Epidermal melanocyte (primary cell): Measurements from ENCODE around the gene AQP7.
"Not testable (repeated sequence)": the region's sequence is repeated elsewhere in the genome, so short reads cannot be mapped to it uniquely, and the experiment has no call there.

Experiments
- DNase-seq: peaks from one replicate; pipeline ENCODE4 v3.0.0; 2011; ENCODE audit warnings: low spot score; ENCODE audit not compliant: insufficient read length

AQP7 gene

GRCh38 chr9:33399047-33399446 is 3.3 kb downstream of the AQP7 start:
- not testable (repeated sequence) for DNase-seq

- not testable (repeated sequence) for DNase-seq
These were observed 4.6 kb downstream of the AQP7 start for GRCh38 chr9:33397801-33398200.

DNA sequence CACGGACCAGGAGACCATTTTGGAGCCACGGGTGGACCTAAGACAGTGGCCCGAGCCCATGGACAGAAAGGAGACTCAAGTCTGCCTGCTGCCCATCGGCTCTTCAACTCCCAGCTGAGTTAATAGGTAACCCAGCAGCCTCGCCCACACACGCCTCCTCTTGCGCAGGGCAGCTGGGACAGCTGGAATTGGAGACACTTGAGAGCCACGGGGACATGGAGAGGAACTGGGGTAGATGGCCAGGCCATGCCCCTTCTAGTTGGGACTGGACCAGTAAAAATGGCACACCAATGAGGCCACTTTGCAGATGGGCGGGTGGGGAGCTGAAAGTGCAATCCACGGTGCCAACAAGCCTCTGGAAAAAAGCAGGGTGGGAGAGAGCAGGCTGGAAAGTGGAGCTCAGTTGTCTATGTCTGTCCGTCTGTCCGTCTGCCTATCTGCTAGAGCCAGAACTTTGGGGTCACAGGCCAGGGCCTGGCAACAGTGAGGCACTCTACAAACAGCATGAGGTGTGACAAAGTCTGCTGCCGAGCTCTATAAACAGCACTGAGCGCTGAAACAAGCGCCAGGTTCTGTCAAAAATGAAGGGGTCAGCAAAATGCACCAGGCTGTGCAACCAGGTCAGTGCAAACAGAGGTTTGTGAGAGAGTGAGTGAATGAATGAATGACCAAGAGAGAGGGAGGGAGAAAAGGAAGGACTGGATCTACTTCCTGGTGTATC is 7.0 kb downstream of the AQP7 start:
- DNase-seq: not testable (repeated sequence)

DNA sequence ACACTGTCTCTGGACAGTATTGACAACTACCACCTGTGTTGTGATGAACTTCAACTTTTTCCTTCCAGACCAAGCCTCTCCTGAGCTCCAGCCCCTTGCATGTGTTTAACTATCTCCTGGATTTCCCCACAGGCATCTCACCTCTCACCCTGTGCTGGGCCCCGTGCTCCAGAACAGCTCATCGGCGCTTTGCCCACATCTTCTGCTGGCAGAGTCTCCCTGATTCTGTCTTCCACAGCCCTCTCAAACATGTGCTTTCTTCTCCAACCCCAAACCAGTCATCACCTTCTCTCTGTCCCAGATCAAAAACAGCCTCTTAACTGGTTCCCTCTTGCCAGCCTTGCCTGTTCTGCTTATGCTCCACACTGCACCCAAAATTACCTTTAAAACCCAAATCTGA is 8.4 kb downstream of the AQP7 start:
- DNase-seq: not testable (repeated sequence)

GRCh38 chr9:33393581-33393980 is 8.8 kb downstream of the AQP7 start:
- no peak for DNase-seq

DNA sequence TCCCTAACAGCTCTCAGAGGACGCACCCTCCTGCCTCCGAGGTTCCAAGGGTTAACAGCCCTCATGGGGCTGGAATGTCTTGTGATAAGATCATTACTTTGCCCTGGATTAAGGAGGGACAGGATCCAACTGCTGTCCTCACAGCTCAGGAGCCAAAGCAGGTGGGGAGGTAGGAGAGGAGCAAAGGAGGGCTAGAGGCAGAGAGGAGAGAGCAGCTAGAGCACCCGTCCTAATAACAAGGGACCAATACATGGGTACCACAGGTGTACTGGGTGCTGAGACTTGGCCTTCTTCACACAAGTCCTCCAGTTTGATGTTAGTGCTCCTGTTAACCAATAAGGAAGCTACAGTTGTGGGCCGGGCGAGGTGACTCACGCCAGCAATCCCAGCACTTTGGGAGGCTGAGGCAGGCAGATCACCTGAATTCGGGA is 9.8 kb downstream of the AQP7 start:
- not testable (repeated sequence) for DNase-seq

DNA sequence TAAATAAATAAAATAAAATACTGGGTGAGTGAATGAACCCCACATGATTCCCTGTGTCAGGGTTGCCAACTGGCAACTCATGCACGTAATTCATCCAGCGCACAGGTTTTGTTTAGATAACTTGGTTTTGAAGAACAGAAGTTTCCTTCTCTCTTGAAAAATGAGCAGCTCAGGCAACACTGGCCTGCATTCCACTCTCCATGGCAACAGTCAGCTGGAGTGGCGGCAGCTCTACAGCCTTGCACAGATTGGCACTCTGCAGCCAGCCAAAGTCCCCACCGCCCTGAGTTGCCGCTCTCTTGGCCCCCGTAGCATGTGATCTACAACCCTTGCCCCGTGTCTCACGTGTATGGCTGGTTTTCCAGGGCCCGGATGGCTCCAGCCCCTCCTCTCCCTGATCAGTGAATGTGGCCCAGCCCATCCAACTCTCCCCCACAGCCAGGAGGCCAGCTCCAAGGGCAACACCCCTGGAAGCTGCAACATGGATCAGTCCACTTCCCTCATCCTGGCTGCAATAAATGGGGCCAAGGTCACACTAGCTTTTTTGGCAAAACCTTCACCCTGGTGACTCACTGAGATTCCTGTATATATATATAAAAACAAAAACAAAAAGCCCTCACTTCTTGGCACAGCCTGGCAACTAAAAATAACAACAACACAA is 11.1 kb downstream of the AQP7 start:
- DNase-seq: peak; percentile 79

DNA sequence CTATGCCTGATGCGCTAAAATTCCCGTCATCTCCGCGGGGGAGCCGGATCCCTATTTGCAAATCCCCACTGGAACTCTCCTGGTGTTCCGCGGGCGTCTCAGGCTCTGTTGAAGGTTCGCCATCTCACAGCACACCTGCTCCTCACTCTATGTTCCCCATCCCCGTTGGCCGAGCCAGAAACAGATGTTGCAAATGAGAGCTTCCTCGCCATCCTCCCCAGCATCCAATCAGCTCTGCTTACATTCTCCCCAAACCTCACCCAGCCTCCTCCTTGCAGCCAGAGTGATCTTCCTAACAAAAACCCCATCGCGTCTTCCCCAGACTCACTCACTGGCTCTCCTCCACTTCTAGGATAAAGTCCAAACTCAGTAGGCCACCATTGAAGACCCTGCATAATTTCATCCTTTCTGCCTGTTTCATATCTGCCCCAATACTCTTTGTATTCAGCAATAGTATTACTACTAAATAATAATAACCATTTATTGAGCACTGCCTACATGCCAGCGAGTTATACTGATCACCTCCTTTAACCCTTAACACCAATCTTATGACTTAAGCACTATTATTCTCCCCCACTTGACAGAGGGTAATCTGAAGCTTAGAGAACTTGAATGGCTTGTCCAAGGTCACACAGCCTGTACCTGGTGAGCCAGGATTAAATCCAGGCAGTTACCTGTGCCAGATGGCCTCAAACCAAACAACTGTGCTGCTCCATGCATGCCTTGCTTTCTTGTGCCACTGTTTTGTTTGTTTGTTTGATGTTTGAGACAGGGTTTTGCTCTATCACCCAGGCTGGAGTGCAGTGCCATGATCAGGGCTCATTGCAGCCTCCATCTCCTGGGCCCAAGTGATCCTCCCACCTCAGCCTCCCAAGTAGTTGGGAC is 14.0 kb downstream of the AQP7 start:
- no peak for DNase-seq

DNA sequence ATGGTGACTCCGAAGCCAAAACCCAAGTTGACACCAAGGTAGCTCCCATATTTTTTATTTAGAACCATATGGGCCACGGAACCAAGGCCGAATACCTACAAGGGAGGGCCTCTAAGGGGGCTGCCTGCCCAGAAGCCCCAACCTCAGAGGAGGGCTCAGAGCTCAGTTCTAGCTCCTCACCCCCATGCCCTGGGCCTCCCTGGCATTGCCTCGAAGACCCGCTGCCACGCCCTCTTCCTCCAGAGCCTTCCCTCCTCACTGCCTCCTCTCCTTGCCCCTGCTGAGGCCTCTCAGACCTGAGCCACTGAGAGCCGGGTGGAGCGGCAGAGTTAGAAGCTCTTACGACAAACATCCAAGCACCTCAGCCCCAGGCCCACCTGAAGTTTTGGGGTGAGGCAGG is 15.4 kb downstream of the AQP7 start:
- not testable (repeated sequence) for DNase-seq

GRCh38 chr9:33386641-33386996 is 15.7 kb downstream of the AQP7 start:
- not testable (repeated sequence) for DNase-seq

DNA sequence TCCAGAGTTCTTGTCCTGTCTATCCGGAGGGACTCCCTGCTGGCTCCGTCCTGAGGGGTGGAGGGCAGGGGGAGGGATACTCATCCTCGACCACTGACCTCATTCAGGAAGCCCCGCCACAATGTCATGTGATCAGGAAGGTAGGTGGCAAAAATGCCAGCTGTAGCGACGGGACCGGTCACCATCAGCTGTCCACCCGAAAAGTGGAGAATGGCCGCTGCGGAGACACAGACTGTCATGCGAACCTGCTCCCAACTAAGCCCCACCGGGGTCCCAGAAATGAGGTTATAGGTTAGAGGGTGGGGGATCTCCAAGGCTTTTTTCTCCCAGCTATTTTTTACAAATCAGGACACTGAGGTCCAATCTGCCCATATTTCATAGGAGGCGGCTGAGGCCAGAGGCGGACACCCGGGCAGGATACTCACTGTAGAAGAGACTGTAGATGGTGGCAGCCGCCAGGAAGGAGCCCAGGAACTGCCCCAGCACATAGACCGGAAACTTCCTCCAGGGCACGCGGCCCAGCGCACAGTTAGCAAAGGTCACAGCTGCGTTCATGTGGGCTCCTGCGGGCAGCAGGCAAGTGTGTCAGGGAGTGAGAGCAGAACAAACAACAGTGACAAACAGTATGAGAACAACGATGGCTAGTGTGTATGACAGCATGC is 16.3 kb downstream of the AQP7 start:
- not testable (repeated sequence) for DNase-seq

DNA sequence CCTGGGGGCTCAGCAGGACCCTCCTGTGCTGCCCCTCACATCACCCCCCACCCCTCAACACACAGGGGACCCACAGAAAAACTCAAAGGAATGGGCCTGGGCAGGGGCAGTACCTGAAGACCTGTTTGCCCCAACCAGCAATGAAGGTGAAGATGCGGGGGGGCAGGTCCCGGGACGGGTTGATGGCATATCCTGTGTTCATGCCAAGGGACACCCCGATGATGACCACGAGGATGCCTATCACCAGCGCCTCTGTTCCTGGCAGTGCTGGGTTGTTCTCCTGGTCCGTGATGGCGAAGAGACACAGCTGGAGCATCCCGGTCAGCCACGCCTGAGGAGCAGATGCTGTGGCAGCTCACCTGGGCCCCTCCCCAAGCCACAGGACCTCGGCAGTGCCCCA is 16.8 kb downstream of the AQP7 start:
- not testable (repeated sequence) for DNase-seq

GRCh38 chr9:33383396-33383795 is 19.0 kb downstream of the AQP7 start:
- DNase-seq: not testable (repeated sequence)

- DNase-seq: not testable (repeated sequence)
These were observed 20.0 kb downstream of the AQP7 start for GRCh38 chr9:33382397-33382796.

GRCh38 chr9:33381231-33381791 is 21.1 kb downstream of the AQP7 start:
- no peak for DNase-seq

GRCh38 chr9:33380390-33381094 is 21.8 kb downstream of the AQP7 start:
- no peak for DNase-seq

DNA sequence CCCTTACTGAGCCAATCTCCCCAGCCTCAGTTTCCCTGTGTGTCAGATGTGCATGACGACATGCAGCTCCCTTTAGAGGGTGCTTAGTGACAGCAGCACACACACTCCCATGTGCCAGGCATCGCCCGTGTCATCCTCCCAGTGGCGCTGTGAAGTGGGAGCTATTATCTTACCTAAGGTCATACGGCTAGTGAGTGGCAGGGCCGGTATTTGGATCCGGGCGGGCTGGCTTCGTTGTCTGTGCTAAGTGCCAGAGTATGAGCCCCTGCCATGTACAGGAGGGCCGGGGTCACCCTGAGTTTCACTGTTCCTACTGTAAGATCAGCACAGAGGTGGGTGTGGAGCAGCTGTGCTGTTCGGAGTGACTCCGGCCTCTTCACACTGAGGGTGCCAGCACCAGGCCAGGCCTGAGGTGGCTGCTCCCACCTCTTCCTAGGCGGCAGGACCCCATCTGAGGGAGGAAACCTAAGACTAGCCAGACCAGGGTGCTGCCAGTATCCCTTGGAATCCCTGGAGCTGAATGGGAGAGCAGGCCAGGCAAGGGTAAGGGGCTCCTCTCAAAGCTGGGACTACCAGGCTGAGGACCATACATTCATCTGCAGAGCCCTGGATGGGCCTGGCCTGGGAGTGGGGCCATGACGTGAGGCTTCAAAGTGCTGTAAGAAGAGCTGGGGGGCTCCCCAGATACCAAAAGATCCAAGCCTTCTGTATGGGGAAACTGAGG is 22.5 kb downstream of the AQP7 start:
- DNase-seq: no peak

- DNase-seq: no peak
These were observed 24.1 kb downstream of the AQP7 start for GRCh38 chr9:33378121-33378795.

- no peak for DNase-seq
These were observed 25.2 kb downstream of the AQP7 start for GRCh38 chr9:33377089-33377715.
